OCI-LY3 (cell line): Measurements from ENCODE around the gene KRTAP4-1.
"Not testable (repeated sequence)": the region's sequence is repeated elsewhere in the genome, so short reads cannot be mapped to it uniquely, and the experiment has no call there.

ENCODE experiments used
- CTCF ChIP-seq: fragments of 200-600, 300-600 bp; sonication (generic); IDR thresholded peaks from 2 replicates; pipeline ENCODE4 v1.5.1; 2014; ENCODE audit warnings: antibody characterized with exemption, low read length, low read depth
- EZH2phosphoT487 ChIP-seq: fragments of 200-600 bp; shearing (Covaris generic); IDR thresholded peaks from 2 replicates; pipeline ENCODE4 v1.6.1; 2018; ENCODE audit warnings: antibody characterized with exemption, mixed run types, low read depth

- not testable (repeated sequence) for TF ChIP-seq CTCF, EZH2phosphoT487
Observed at GRCh38 chr17:41226598-41227095, 41.9 kb upstream of the KRTAP4-1 start, which contains the start of gene KRTAP9-2.
